Gastrocnemius medialis (tissue), 4 donors: Measurements from ENCODE around the gene PCSK5.

ENCODE experiments used
- CTCF ChIP-seq, 5 experiments: fragments of 450-650 bp in 3 of 5; fragments of 200-600 bp in 2 of 5; sonication (generic) in 2 of 5; IDR thresholded peaks in 4 of 5; conservative IDR thresholded peaks in 1 of 5; 1 replicate in 4 of 5; 2 replicates in 1 of 5; pipeline ENCODE4 v1.5.1; 2016 to 2019; ENCODE audit warnings: antibody characterized with exemption in 5 of 5, mild to moderate bottlenecking in 3 of 5, moderate library complexity in 3 of 5
- POLR2A ChIP-seq, 2 donors: fragments of 450-650 bp; IDR thresholded peaks; one replicate each; pipeline ENCODE4 v1.6.1; 2017; ENCODE audit warnings: antibody characterized with exemption in 2 of 2, mild to moderate bottlenecking in 2 of 2, moderate library complexity in 2 of 2

GRCh38 chr9:76298521-76299144, 408.2 kb downstream of the PCSK5 start:
- no peak for TF ChIP-seq CTCF (IDR thresholded peaks at IDR 0.05 in 4 of 5, conservative IDR thresholded peaks at IDR 0.05 in 1 of 5)
- TF ChIP-seq POLR2A (IDR thresholded peaks at IDR 0.05): no peak
